ENCODE data around the gene TP63. TPM values are rescaled to one million over a fixed set of nuclear protein-coding genes. Genes with fewer than 3 reads are reported as not detected.
"Not testable (repeated sequence)": the region's sequence is repeated elsewhere in the genome, so short reads cannot be mapped to it uniquely, and the experiment has no call there.

TP63 gene
- total RNA-seq, 2 donors from 2014 or later = 0.31 to 0.35 TPM

DNA sequence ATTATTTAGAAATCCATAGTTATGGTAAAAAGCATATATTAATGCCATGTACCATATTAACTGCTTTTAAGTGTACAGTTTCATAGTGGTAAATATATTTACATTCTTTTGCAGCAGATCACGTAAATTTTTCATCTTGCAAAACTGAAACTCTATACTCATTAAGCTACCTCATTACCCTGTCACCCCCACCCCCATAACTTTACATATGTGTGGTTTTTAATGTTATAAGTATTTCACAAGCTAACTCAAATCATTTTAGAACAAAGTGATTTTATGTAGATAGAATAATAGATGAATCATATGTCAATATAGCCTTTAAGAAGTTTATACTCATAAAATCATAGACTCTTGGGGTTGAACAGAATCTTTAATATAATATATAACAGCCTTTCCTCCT lies 7.1 kb upstream of the TP63 start:
- DNase-seq (no peak), ATAC-seq (no peak)
- intact Hi-C loops (cut with DNase I) = no loop called here

DNA sequence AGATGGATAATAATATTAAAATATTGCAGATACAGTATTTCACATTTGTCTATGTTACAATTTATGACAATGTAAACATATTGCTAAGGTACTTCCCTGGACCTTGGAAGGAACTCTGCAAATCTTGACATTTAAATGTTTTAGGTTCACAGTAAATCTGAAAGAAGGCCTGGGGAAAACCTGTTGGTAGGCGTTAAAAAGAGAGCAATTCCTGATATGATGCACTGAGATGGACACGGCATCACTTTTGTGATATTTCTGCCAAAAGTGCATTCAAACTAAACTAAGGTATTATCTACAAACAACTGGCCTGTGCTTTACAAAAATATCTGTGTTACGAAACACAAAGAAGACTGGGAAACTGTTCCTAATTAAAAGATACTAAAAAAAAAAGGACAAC lies 6.1 kb upstream of the TP63 start:
- DNase-seq (no peak), ATAC-seq (no peak)
- intact Hi-C loops (cut with DNase I) = no loop called here

DNA sequence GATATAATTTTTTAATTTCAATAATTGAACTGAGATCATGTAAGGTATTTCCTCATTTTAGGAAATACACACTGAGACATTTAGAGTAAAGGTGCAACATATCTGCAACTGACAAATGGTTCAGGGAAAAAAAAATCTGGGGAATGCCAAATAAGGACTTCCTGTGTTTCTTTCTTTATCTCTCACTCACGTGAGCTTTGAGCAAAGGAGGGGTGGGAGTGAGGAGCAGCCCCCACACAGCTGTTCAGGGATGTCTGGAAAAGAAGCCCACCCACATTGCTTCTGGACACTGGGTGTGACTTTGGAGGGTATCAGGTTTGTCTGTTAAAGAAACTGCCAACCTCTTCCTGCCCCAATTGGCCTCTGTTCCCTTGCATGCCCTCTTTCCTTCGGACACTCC lies 5.6 kb upstream of the TP63 start:
- no peak for DNase-seq
- ATAC-seq = no peak
- intact Hi-C loops (cut with DNase I) = no loop called here

DNA sequence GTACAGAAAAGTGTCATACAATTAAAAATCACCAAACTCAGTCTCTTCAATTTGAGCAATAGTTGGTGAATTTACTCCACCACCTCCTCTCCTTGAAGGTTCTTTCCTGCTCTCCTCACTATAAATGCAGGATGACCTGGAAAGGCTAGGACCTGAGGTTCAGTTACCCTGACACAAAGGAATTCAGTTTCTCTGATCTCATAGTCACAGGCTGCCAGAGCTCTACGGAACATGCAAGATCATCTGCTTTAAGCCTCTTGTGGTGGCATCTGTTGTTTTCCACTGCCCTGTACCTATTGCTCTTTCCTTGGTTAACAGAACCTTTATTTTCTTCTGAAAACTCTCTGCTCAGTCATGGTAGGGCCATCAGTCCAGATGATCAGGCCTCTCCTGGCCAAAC lies 4.9 kb upstream of the TP63 start:
- DNase-seq (no peak), ATAC-seq (no peak)
- intact Hi-C loops (cut with DNase I) = no loop called here

DNA sequence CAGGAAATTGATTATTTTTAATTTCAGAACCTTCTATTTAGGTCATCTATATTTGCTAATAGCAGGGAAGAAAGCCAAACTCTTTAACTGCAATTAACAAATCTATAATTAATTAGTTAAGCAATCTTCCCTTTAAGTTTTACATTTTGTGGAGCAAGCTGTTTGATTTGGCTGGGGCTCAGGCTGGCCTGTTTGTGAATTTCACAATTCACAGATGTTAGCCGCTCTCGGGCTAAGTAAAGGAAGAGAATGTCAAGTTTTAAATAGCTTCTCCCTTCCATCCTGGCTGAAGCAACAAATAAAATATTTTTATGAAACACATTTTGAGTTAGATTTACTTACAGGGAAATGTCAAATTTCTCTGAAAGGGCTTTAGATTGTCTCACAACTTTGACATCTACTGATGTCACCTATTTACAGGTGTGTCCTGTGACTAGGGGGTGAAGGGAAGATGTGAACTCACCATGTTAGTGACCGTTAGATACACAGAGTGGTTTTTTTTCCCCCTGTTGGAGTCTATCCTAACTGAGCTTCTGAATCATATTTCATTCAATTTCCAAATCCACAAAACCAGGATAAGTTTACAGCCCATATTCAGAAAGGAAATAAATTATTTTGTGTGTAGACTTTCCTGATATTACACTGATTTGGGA lies 1.3 kb upstream of the TP63 start:
- ATAC-seq (peak in 1 of 2 donors; percentile 77), DNase-seq (peak; percentile 33)
- intact Hi-C loops (cut with DNase I) = no loop called here

DNA sequence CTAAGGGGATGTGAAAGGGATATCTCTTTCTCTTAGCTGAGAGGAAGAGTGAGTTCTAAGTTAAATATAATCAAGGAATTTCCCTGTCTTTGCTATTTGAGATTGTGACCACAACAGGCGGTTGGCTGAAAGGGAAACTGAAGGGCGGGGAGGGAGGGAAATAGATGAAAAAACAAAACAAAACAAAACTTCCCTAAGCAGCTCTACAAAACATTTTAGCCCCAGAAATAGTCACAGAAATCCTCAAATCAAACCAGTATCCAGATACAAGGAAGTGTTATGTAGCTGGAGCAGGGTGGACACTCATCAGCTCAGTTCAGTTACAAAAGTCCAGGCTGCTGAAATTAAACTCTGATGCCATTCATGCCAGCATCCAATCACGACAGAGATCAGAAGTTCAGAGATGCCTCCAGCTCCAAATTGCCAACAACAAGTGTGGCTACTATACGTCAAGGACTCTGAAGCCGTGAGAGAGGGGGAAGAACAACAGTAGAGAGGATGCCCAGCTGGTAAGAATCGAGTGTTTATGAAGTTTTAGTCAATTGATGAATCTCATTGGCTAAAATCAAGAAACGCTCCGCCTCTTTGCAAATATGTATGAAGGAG lies 319 bp upstream of the TP63 start:
- intact Hi-C loops (cut with DNase I) = no loop called here
- DNase-seq = no peak
- no peak for ATAC-seq

DNA sequence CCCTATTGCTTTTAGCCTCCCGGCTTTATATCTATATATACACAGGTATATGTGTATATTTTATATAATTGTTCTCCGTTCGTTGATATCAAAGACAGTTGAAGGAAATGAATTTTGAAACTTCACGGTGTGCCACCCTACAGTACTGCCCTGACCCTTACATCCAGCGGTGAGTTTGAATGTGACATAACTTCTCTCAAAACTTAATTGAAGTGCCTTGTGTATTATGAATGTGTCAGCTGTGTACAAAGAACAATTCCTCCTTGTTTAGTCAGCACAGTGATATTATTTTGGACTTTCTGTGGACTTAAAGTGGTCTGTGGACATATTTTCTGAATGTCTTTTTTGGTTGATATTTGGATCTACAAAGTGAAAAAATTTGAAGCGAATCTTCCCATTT lies 220 bp downstream of the TP63 start:
- no peak for ATAC-seq
- DNase-seq = no peak
- intact Hi-C loops (cut with DNase I) = no loop called here

DNA sequence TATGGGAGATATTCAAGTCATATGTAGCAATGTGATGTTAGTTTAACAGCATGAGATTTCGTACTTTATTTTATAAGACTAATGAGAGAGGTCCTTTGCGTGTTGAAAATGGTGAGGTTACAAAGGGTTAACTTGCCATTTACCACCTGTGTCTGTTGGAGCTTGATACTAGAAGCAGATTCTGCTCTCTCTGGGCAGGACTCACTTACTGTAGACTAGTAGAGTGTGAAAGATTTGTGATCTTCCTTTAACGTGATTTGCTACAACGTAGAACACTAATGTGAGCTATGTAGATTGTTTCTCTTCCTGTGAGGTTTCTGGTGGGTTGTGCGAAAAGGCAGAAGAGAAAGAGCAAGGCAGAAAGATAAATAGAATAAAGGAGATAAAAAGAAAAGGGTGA lies 1.1 kb downstream of the TP63 start:
- intact Hi-C loops (cut with DNase I) = no loop called here

DNA sequence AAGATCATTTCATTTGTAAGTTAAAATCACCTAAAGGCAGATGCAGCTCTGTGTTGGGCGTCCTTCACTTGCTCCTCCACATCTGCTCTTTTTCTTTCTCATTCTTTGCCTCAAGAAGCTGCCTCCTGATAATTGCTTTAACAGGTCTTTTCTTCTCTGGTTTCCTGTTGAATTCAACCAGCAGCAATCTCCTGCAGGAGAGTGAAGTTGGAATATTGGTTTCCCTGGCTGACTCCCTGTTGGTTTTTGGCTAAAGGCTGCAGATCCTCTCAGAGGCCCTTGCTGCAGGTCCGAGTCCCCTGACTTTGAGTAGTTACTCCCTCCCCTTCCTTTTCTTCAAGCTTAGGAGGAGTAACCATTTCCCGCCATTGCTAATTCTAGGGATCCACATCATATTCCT lies 4.2 kb downstream of the TP63 start:
- ATAC-seq (no peak), DNase-seq (no peak)
- intact Hi-C loops (cut with DNase I) = no loop called here

More for the DNA sequence above, 1.1 kb downstream of the TP63 start:
- no peak for ATAC-seq
- DNase-seq = no peak

DNA sequence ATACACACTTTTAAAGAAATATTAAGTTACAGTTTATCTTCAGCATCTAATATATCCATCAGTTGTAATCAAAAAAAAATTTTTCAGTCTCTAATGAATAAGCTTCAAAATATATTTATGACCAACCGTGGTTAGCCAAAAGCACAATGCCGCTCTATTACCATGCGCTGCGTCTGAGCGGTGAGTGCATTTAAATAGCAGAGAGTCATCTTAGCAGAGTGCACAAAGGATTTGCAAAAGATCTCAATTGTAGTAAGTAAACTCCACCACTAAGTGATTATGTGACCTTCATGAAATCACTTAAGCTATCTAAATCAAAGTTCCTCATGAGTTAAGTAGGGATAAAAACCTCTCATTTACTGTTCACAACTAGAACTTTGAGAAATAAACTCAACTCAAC lies 4.9 kb downstream of the TP63 start:
- intact Hi-C loops (cut with DNase I) = no loop called here
- no peak for ATAC-seq
- DNase-seq = no peak

DNA sequence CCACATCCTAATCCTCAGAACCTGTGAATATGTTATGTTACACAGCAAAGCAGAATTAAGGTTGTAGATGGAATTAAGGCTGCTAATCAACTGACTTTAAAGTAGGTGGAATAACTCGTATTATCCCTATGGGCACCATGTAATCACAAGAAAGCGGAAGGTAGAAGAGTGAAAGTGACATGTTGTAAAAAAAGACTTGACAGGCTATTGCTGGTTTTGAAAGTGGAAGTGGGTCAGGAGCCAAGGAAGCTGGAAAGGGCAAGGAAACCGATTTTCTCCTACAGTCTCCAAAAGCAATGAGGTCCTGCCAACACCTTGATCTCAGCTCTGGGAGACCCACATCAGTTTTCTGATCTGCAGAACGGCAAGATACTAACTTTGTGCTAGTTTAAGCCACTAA lies 6.6 kb downstream of the TP63 start:
- intact Hi-C loops (cut with DNase I) = no loop called here
- DNase-seq (no peak), ATAC-seq (no peak)

DNA sequence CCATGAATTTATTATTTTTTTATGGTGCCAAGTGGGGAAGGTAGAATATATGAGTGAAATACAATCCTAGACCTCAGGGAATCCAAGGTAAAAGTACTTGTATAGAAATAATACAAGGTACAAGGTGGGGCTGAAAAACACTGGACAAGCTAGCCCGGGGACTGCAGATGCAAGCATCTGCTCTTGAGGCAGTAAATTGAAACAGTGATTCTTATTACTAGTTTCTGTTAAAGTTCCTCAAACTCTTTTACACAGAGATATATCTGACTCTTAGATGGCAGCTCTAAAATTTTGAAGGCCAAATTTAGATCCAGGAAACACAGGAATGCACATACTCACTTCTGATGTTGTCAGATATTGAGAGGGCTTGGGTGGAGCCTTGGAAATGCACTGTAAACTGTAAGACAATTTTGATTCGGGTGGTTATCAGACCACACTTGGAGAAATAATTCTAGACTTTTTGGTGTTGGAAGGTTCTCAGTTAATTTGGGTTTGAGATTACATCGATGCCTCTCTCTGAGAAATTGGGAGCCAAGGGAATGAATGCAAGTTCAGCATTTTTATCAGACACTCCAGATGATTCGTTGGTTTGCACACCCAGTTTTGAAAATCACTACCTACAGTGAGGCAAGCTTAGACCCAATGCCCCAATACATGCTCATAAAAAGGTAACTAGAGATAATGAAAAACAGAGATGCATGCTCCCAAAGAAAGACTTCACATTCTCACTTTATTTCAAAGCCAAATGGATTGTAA lies 7.3 kb downstream of the TP63 start:
- DNase-seq = no peak
- no peak for ATAC-seq
- intact Hi-C loops (cut with DNase I) = no loop called here

DNA sequence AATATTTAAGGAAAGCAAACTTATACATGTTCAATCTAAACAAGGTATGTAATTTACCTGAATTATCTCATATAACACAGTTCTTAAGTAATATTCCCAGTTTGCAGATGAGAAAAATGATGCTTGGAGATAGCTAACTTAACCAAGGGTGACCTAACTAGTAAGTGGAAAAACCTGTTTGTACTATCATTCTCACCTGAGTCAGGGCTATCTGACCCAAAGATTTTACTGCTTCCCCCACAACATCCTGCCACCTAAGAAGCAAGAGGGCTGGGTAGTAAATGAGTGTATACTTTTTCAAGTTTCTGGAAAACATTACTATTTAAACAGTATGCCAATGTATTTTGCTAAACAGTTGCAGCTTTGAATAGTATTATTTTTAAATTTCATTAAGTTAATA lies 10.6 kb downstream of the TP63 start:
- no peak for ATAC-seq
- intact Hi-C loops (cut with DNase I) = no loop called here
- no peak for DNase-seq

DNA sequence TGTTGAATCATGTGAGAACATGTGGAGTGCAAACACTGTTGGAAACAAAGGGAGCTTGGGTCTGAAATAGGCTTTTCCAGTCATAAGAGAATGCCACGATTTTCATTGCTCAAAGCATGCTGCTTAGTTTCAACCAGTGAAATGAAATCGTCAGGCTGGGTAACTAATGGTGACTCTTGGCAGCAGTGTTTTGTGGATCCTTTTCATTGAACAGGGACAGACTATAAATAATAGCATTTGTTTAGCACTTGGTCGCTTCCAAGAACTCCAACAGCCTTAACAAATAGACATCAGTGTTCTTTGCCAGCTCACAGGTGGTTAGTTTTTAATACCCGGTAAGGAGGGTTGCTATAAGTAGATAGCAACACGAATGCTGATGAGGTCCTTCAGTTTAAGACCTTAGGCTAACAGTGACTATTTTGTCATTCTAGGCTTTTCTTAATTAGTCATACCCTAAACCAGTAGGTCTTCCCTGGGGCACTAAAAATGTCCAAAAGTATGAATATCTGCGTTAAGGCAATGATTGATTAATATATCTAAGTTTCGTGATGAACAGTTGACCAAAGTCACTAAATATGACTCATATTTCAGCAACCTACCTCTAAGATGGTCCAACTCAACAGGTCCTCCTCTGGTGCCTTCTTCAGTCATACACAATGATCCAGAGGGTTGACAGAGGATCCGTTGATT lies 15.8 kb downstream of the TP63 start:
- DNase-seq (no peak), ATAC-seq (no peak)
- intact Hi-C loops (cut with DNase I) = no loop called here

DNA sequence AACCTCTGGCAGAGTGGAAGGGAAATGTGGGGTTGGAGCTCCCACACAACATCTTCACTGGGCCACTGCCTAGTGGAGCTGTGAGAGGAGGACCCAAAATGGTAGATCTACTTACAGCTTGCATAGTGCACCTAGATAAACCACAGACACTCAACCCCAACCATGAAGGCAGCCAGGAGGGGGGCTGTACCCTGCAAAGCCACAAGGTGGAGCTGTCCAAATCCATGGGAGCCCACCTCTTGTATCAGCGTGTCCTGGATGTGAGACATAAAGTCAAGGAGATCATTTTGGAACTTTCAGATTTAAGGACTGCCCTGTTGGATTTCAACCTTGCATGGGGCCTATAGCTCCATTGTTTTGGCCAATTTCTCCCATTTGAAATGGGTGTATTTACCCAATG lies 20.9 kb downstream of the TP63 start:
- no peak for DNase-seq
- ATAC-seq = no peak
- intact Hi-C loops (cut with DNase I) = no loop called here

DNA sequence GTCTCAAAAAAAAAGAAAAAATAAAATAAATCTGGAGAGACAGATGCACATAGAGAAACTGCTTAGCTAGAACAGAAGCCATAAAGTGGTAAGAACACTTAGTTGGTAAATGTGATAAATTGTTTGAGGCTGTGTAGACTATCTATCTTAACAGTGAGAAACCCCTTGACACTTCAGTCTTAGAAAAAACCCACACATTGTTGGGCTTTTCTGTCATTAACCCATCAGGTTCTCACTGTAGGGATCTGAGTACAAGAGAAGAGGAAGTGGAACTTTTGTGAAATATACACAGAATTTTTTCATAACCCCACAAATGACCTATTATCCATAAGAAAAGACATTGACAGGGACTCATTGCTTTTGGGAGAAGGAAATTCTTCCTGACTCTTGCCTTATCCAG lies 24.4 kb downstream of the TP63 start:
- intact Hi-C loops (cut with DNase I) = no loop called here
- DNase-seq (no peak), ATAC-seq (no peak)

DNA sequence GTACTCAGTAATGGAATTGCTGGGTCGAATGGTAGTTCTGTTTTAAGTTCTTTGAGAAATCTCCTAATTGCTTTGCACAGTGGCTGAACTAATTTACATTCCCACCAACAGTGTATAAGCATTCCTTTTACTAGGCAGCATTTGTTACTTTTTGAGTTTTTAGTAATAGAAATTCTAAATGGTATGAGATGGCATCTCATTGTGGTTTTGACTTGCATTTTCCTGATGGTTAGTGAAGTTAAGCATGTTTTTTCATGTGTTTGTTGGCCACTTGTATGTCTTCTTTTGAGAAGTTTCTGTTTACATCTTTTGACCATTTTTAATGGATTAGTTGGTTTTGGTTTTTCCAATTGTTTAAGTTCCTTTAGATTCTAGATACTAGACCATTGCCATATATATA lies 28.4 kb downstream of the TP63 start:
- intact Hi-C loops (cut with DNase I) = no loop called here
- ATAC-seq (no peak), DNase-seq (no peak)

DNA sequence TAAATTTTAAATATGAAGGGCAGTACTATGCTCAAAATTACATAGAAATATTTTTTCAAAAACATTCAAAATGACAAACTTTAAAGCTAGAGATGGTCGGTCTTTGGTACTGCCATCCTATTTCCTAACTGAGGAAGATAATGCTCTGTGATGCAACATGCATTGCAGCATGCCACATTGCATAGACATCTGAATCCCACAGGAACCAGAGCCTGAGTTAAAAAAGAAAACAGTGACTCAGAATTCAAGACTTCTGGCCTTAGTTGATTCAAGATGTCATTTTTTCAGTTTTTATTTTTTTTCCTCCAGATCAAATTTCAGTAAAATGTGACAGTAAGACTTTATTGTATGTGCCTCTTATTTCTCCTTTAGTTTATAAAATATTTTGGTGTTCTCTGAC lies 33.1 kb downstream of the TP63 start:
- intact Hi-C loops (cut with DNase I) = no loop called here
- peak; percentile 30 to 83 for ATAC-seq
- DNase-seq = peak; percentile 28

DNA sequence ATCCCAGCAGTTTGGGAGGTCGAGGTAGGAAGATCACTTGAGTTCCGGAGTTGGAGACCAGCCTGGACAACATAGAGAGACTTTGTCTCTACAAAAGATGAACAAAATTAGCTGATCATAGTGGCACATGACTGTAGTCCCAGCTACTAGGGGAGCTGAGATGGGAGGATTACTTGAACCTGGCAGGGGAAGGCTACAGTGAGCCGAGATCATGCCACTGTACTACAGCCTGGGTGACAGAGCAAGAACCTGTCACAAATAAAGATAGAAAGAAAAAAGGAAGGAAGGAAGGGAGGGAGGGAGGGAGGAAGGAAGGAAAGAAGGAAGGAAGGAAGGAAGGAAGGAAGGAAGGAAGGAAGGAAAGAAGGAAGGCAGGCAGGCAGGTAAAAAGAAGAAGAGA lies 41.2 kb downstream of the TP63 start:
- ATAC-seq; DNase-seq; intact Hi-C loops (cut with DNase I): not testable (repeated sequence)

DNA sequence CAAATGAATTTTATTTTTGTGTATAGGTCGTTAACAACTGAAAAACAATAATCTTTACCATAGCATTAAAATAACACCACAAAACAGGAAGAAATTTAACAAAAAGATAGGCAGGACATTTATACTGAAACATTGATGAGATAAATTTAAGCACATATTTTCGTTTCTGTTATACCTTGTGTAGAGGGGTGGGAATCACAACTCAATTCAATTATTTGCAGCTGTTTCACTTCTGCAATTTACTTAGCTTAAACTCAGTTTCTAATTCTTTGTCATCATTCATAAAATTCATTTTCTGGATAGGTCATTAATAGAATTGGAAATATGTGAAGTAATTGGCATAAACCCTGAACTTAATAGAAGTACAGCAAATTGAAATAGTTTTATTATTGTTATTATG lies 42.3 kb downstream of the TP63 start:
- intact Hi-C loops (cut with DNase I) = no loop called here
- DNase-seq = no peak
- no peak for ATAC-seq

Measured in left cardiac atrium (tissue), 4 donors.